SW480 (cell line): ENCODE data around the gene XRRA1.
"Not testable (repeated sequence)": the region's sequence is repeated elsewhere in the genome, so short reads cannot be mapped to it uniquely, and the experiment has no call there.

Source experiments
- DNase-seq: peaks from one replicate; pipeline ENCODE4 v3.0.0-alpha.2; 2016; ENCODE audit warnings: low spot score

Gene XRRA1, protein sequence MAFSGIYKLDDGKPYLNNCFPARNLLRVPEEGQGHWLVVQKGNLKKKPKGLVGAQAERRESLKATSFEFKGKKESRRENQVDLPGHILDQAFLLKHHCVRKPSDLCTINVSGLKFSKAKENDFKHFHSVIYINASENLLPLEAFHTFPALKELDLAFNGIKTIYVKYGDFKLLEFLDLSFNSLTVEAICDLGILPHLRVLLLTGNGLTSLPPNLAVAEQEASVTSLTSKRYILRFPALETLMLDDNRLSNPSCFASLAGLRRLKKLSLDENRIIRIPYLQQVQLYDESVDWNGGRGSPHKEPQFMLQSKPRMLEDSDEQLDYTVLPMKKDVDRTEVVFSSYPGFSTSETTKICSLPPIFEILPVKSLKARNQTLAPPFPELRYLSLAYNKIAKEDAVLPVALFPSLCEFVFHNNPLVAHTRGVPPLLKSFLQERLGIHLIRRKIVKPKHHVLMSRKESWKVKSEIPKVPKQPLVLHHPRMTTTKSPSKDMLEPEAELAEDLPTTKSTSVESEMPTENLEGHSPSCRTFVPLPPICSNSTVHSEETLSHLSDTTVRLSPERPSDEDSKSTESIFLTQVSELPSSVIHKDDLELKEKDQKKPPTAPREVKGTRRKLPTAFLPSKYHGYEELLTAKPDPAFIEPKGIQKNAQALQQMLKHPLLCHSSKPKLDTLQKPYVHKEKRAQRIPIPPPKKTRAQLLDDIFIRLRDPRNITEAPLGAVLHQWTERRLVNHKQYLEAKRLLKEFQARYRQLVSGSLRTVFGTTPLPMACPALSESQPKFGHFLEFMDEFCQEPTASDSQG

DNA sequence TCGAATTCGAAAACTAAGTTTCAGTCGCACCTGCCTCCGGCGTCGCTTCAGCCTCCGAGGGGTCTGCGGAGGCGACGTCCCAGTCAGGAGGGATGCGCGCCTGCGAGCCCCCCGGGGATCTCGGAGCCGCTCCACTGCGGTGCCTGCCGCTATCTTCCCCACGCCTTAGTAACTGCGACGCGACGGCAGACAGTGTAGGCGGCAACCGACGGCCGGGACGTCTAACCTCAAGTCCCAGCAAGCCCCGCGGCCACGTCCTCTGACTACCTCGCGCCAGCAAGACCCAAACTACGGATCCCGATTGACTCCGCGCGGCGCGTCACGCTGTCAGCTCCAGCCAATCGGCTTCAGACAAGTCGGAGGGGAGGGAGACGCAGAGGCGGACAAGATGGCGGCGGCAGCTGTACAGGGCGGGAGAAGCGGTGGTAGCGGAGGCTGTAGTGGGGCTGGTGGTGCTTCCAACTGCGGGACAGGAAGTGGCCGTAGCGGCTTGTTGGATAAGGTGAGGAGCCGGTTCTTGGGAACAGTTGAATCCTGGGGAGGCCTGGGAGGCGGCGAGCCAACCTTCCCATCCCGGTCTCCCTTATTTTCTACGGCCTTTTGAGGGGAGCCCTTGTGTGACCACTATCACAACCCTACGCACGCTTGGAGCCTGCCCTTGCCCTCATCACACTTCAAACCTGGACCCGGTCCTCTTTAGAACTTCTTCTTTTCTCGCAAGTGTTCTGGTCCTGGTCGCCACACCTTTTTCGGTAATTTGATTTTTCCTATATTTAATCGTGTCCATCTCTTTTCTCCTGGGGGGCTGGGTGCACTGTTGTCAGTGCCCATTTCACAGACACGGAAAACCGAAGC, at the start of gene XRRA1, which contains the start of gene SPCS2:
Gene XRRA1, minus strand, starts transcription at position 194 of the 855 bp plus-strand sequence. CDS start 8,213 bp downstream, outside the sequence.
Gene SPCS2, plus strand, starts transcription at position 369 of the 855 bp plus-strand sequence. Its CDS starts 20 bp downstream, at position 389.
- peak; percentile 99 for DNase-seq

DNA sequence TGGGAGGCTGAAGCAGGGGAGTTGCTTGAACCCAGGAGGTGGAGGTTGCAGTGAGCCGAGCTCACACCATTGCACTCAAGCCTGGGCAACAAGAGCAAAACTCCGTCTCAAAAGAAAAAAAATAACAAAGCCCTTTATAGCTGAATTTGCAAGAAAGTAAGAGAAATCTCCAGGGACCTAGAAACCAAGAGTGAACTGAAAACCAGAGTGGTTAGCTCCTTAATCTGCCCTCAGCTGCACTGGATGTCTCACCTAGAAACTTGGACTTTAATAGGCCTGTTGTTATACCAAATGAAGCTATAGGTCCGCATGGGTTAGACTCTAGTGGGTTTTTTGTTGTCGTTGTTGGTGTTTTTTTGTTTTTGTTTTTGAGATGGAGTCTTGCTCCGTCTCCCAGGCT, 44.0 kb upstream of the XRRA1 start:
- DNase-seq: no peak

DNA sequence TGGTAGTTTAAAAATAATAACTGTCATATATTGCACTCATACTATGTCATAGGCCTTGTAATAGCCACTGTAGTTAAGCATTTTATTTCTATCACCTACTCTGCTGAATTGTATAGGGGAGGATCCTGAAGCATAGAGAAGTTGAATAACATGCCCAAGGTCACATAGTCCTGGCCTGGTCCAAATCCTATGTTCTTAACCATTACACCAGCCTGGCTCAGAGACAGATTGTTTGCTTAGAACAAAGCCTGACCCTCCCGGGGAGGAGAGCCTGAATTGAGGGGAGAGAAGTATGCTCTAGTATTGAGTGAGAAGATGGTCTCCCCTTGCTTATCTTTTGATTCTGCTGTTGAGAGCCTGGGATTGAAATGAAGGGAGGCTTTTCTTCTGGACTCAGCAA, 42.0 kb upstream of the XRRA1 start:
- no peak for DNase-seq

DNA sequence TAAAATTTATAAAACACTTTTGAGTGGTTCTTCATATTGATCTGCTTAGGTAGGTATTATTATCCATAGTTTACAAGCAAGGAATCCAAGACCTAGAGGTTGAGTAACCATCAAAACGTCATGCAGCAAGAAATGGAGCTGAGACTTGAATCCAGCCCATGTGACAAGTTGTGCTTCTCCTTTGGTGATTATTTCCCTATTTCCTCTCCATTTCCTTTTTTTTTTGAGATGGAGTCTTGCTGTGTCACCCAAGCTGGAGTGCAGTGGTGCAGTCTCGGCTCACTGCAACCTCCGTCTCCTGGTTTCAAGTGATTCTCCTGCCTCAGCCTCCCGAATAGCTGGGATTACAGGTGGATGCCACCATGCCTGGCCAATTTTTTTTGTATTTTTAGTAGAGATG, 41.3 kb upstream of the XRRA1 start:
- DNase-seq: not testable (repeated sequence)

DNA sequence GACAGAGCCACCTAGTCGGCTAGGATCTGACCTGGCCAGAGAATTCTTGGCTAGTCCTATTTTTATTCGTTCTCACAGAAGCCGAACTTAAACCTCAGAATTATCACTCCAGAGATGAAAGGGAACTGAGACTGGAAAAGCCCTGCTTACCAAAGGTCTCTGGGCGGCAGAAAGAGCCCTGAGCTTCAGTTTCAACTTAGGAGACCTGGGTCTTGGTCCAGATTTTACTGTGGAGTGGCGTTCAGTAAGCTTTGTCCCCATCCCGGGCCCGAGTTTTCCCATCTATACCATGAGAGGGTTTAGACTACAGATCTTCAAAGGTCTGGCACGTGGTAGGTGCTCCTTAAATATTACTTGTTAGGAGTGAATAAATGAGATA, 40.4 kb upstream of the XRRA1 start:
- no peak for DNase-seq

DNA sequence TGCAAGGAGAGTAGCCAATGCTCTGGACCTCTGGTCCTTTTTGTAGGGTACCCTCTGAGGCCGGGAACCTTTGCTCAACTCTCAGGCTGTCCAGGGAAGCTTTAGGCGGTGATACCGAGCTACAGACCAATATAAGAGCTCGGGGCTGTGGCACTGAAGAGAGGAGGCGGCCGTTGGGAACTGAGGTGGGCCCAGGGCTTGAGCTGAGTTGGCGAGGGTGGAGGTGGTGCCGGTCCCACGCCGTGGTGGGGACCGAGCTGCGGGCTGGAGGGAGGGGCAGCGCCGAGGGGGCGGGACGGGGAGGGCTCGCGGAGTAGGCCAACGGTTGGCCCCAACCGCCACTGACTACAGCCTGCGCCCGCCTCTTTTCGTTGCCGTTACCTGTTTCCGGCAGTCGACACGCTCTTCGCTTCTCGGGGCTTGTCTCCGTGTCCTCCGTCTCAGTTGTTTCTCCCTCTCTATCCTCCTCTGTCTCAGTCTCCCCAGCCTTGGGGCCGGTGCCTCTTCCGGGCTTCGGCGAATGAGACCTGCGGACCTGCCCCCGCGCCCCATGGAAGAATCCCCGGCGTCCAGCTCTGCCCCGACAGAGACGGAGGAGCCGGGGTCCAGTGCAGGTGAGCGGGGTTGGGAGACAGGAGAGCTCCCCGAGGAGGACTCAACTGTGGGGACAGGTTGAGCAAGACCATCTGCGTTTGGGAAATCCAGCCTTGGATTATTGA, 39.8 kb upstream of the XRRA1 start, which contains the start of gene NEU3:
Gene NEU3, plus strand, starts transcription at position 393 of the 719 bp plus-strand sequence. Its CDS starts 128 bp downstream, at position 521.
- peak; percentile 92 for DNase-seq

DNA sequence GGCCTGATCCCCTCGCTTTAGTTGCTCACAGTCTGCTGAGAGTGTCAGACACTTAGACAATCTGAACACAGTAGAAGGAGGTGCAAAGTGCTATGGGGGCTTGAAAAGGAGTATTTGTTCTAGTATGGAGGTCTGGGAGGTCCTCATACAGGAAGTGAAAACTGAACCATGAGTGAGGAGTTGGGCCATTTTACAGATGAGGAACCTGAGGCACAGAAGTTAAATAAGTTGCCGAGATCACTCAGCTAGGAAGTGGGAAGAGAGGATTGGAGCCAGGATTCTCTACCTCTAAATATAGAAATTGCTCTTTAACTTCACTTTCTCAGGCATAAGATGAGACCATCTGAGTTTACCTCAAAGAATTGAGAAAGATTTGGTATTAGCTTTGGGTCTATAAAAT, 35.8 kb upstream of the XRRA1 start:
- DNase-seq: no peak

DNA sequence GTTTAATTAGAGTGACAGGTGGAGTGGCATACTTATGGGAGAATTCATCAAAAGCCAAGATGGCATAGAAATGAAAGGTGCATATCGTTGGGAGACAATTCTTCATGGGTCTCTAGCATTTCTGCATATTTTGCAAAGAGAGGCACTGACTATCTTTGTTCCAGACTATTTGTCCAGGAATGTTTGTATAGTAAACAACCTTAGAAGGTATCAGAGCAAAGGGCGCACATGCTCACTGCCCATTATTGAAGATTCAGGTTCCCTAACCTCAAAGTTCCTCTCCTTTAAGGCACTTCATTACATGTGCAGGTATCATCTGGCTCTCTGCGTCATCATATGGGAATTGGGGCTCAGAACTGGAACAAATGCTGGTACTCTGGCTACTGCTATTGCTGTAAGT, 35.2 kb upstream of the XRRA1 start:
- no peak for DNase-seq

DNA sequence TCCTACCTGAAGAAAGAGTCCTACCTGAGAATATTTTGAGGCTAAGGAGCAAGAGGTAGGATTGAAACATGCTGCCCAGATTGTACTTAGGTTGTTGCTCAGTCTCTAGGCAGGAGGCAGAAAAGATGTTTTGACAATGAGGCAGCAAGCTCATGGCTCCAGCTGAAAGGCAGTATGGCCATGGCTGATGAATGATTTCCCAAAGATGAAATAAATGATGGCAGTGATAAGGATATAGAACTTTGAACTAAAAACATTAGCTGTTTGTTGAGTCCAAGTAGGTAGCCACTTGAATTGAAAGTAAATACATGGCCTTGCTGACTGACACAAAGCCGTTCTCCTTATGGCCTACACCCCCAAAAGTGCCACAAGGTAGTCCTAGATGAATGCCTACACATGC, 33.0 kb upstream of the XRRA1 start:
- DNase-seq: no peak

DNA sequence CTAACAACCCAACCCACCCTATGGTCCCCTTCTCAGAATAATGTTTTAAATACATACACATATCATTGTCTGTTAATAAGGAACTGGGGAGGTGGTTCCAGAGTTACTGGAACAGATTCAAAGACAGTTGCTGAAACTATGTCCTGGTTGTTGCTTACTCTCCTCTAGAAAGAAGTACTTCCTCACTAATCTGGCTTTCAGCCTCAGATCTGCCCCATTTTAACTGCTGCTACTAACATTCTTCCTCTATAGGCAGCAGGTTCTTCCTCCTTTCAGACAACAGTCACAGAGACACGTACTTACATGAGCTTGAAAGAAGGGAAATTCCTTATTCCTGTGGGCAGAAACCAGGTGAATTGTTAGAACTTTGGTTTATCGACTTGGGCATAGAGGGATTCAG, 31.7 kb upstream of the XRRA1 start:
- no peak for DNase-seq

DNA sequence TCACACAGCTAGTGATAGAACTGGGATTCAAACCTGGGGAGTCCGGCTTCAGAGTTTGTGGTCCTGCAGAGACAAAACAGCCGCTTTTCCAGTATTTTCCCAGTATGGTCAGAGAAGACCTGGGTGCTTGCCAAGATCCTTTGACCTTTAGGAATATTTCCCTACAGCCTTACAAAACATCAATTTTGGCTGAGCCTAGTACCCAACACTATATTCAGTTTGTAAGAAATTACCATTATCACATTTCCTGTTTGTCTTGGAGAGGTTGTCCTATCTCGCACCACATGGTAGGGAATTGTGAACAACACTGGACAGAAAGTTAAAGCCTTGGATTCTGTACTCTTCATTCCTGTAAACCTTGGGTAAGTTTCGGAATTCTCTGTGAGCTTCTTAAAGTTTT, 29.1 kb upstream of the XRRA1 start:
- DNase-seq: no peak

DNA sequence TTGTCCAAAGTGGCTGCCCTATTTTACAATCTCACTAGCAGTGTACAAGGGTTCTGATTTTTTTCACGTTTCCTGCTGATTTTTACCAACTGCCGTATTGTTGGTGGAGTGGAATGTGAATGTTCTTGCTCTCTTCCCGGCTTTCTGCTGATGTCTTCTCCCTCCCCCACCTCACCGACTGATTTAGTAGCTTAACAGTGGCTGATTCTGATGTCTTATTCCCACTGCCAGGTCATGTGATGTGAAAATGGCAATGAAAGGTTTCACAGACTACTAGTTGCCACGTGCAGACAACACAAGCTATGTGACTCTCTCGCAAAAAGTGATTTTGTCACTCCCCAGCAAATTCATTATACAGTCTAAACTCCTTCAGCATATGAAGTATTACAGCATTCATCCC, 22.5 kb upstream of the XRRA1 start:
- no peak for DNase-seq

DNA sequence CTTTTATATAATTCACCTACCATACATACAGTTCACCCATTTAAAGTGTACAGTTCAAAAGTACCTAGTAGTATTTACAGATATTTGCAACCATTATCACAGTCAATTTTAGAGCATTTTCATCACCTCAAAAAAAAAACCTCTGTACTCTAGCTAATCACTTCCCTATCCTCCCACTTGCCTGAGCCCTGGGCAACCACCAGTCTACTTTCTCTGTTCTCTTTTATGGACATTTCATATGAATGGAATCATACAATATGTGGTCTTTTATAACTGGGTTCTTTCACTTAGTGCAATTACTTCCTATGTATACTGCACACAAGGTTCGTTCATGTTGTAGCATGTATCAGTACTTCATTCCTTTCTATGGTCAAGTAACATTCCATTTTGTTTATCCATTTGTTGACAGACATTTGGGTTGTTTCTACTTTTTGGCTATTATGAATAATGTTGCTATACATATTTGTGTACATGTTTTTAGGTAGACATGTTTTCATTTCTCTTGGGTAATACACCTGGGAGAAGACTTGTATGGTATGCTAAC, 22.0 kb upstream of the XRRA1 start:
- no peak for DNase-seq

DNA sequence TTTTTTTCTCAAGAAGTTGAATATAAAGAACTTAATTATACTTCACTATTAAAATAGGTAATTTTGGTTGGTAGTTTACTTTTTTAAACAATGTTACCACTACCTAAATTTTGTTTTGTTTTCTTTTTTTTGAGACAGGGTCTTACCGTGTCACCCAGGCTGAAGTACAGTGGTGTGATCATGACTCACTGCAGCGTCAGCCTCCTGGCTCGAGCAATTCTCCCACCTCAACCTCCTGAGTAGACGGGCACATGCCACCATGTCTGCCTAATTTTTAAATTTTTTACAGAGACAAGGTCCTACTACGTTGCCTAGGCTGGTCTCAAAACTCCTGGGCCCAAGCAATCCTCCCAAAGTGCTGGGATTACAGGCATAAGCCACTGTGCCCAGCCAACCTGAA, 17.8 kb upstream of the XRRA1 start:
- DNase-seq: no peak

DNA sequence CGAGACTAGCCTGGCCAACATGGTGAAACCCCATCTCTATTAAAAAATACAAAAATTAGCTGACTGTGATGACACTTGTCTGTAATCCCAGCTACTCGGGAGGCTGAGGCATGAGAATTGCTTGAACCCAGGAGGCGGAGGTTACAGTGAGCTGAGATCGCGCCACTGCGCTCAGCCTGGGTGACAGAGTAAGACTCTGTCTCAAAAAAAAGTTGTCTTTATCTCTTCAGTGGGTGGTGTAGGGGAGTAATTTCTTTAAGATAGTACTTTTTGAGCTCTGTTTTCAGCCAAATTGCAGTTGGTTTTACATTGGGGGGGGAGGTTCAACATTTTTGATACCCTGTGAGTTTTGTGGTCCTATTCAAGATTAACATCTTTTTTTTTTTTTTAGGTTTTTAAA, 11.2 kb upstream of the XRRA1 start:
- DNase-seq: not testable (repeated sequence)

DNA sequence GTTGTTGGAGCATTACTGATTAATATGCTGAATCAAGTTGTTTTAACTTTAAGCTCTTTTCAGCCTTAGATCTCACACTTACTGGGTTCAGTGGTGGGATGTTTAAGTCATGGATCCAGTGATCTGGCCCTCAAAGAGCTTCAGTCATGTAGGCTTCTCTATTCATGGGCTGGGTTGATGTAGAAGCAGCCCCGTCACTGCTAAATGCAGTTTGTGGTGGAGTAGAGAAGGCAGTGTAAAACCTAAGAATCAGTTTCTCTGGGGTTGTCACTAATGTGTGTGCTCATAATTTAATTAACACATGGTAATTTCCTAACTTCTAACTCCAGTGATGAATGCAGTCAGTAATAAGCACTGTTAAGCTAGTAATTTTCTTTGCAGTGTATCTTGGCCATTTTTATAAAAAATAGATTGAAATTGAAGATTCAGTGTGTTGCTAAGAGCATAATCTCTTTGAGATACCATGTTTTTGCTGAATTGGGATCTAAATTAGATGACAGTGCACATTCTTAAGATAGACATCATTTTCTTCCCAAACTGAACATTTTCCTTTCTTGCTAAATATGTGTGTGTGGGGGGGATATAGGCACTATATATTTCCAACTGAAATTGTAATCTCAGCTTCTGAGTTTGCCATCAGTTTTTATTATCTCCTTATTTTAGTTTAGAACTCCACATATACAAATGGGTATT, 9.2 kb upstream of the XRRA1 start:
- DNase-seq: no peak

DNA sequence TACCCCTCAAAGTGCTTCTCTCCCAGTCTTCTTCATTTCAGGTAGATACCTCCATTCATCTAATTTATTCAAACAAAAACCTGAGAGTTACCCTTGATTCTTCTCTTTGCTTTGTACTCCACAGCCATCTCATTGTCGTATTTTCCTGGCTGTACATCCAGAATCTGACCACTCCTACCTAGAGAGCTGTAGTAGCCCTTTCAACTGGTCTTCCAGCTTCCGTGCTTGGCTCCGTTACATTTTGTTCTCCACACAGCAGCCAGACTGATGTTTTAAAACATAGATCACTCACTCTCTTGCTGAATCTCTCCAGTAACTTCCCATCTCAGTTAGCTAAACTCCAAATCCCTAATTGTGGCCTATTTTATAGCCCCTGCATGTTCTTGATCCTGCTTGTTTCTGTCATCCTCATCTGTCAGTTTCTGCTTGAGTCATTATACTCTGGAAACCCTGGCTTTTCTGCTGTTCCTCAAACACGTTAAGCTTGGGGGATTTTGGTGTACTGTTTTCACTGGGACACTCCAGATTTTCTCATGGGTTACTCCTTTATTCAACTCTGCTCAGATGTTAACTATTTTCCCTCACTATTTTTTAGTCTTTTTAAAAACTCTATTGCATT, 7.6 kb upstream of the XRRA1 start:
- DNase-seq: no peak

DNA sequence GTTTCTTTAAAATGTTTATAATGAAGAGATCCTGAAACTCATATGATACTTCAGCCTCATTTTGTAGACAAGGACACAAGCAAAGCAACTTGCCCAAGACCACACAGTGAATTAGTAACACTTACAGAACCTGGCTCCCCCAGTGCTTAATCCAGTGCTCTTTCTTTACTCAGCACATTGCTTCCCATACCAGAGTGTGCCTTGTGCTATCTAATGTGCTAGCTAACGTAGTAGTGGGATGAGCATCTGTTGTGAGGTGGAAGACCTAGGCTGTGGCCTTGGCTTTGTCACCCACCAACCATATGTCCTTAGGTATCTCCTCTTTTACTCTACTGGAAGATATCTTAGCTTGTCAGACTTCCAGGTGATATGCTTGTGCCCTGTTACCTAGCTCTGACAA, 5.3 kb upstream of the XRRA1 start:
- no peak for DNase-seq

DNA sequence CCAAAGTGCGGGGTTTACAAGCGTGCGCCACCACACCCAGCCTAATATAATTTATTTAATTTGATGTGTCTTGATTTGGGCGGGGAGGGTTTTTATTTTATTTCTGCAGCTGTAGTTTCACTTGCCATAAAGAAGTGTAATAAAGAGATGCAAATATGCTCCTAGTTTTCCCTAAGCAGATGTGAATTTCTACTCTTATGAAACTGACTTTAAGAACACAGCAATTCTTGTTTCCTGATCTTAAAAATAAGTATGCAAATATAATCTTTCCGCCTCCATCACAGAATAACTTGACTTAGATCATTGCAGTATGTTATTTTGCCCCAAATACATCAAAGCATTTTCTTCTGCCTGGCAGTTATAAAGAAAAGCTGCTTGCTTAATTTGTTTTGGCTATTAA, 4.6 kb upstream of the XRRA1 start:
- DNase-seq: no peak

DNA sequence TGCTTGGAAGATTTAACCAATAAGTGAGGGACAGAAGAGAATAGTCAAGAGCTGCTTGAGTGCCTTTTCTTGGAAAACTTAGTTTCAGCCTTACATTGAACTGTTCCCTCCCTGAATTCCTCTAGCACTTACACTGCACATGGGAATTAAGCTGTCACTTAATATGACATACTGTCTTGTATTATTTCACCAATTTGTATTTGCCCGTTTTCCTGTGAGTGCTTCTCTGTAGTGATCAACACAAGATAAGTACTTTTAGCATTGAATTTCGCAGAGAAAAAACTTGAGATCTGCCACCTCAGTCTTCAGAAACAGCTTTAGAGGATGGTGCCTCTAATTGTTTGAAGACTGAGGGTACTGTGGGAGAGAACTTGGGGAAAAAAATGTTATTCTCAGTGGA, 3.9 kb upstream of the XRRA1 start:
- no peak for DNase-seq
